GM12878 (cell line): ENCODE measurements around the gene CHST5. TPM values are rescaled to one million over a fixed set of nuclear protein-coding genes. Genes with fewer than 3 reads are reported as not detected.

ENCODE experiments used
- ATAC-seq: fragments of 200-7000 bp; cut with Tn5 transposase; 3 replicates; pipeline ENCODE4 v1.9.1; 2020; ENCODE audit warnings: mild to moderate bottlenecking, moderate library complexity
- BruUV-seq: library from RNA; stranded (reverse); fragments of 400-500 nt; replicated peaks from 2 replicates; lab custom pipeline; 2021; lab: Mats Ljungman, UMichigan
- CTCF ChIA-PET: fragments of 300-600 bp; sonication (Branson Sonifier 250); formaldehyde crosslinking; extraction: SDS; loops from one replicate; lab custom pipeline; 2021; ENCODE audit warnings: inconsistent platforms; lab: Yijun Ruan, JAX
- POLR2A ChIA-PET: fragments of 350-600 bp; formaldehyde crosslinking; extraction: SDS; loops from one replicate; lab custom pipeline; 2021; ENCODE audit warnings: inconsistent platforms; lab: Charles Lee
- RAD21 ChIA-PET: fragments of 300-600 bp; sonication (Branson Sonifier 250); formaldehyde crosslinking; loops from one replicate; lab custom pipeline; 2023; ENCODE audit warnings: antibody characterized with exemption; ENCODE audit not compliant: unreplicated experiment; lab: Charles Lee
- SMC1A ChIA-PET: fragments of 300-600 bp; sonication (Branson Sonifier 250); formaldehyde crosslinking; loops from one replicate; lab custom pipeline; 2023; ENCODE audit not compliant: unreplicated experiment, uncharacterized antibody; lab: Charles Lee
- DNase-seq: peaks from one replicate; pipeline ENCODE4 v3.0.0-alpha.2; 2011; ENCODE audit warnings: low read depth, low spot score
- FAIRE-seq: peaks from 3 replicates; lab custom pipeline; 2011; peaks lifted over from hg19 to GRCh38; lab: Jason Lieb, UNC
- H2AFZ ChIP-seq: 2 replicates; pipeline ENCODE4 v1.6.0; 2011; ENCODE audit warnings: low read depth, low read length, control low read depth; ENCODE audit not compliant: control insufficient read depth
- H3K27ac ChIP-seq: 2 replicates; pipeline ENCODE4 v1.5.1; 2011; ENCODE audit warnings: control low read depth; ENCODE audit not compliant: control insufficient read depth, insufficient read depth
- H3K27me3 ChIP-seq, 2 experiments: replicated peaks in 1 of 2; 2 replicates each; pipeline versions ENCODE4 v1.6.0 to v1.6.1; 2011; ENCODE audit warnings: low read length in 1 of 2; ENCODE audit not compliant: control insufficient read depth in 2 of 2, insufficient read depth in 2 of 2
- H3K36me3 ChIP-seq, 2 experiments: 2 replicates each; pipeline ENCODE4 v1.5.1; 2011; ENCODE audit warnings: low read length in 1 of 2; ENCODE audit not compliant: control insufficient read depth in 2 of 2, insufficient read depth in 2 of 2
- H3K4me1 ChIP-seq: 2 replicates; pipeline ENCODE4 v1.6.1; 2011; ENCODE audit warnings: mild to moderate bottlenecking, low read length, moderate library complexity, mixed read lengths; ENCODE audit not compliant: control insufficient read depth, insufficient read depth
- H3K4me2 ChIP-seq: 2 replicates; pipeline ENCODE4 v1.6.0; 2011; ENCODE audit warnings: control low read depth; ENCODE audit not compliant: control insufficient read depth, insufficient read depth
- H3K4me3 ChIP-seq: fragments of 200-600 bp; sonication (generic); 2 replicates; pipeline ENCODE4 v1.5.1; 2016
- H3K79me2 ChIP-seq: 2 replicates; pipeline ENCODE4 v1.6.0; 2011; ENCODE audit warnings: low read length; ENCODE audit not compliant: control insufficient read depth, insufficient read depth
- H3K9ac ChIP-seq: 2 replicates; pipeline ENCODE4 v1.8.0; 2011; ENCODE audit warnings: low read length, control low read depth, mixed read lengths; ENCODE audit not compliant: control insufficient read depth, insufficient read depth
- H3K9me3 ChIP-seq: replicated peaks from 3 replicates; pipeline ENCODE4 v1.5.1; 2011; ENCODE audit warnings: mild to moderate bottlenecking, low read length; ENCODE audit not compliant: control insufficient read depth, insufficient read depth
- H4K20me1 ChIP-seq: 2 replicates; pipeline ENCODE4 v1.6.0; 2011; ENCODE audit not compliant: control insufficient read depth, insufficient read depth
- ATF3 ChIP-seq: IDR thresholded peaks from 2 replicates; pipeline ENCODE4 v1.6.1; 2011; ENCODE audit warnings: low read depth, mild to moderate bottlenecking, low read length, moderate library complexity, borderline replicate concordance; ENCODE audit errors: extremely low read depth
- CREB1 ChIP-seq: IDR thresholded peaks from 2 replicates; pipeline ENCODE4 v1.6.1; 2012; ENCODE audit warnings: low read depth, mild to moderate bottlenecking, inconsistent platforms
- DPF2 ChIP-seq: fragments of 450-650 bp; IDR thresholded peaks from 2 replicates; pipeline ENCODE4 v1.6.1; 2017; ENCODE audit warnings: mild to moderate bottlenecking
- NBN ChIP-seq: fragments of 450-650 bp; IDR thresholded peaks from 2 replicates; pipeline ENCODE4 v1.6.1; 2016
- SREBF1 ChIP-seq: IDR thresholded peaks from 2 replicates; pipeline ENCODE4 v1.6.1; 2012; ENCODE audit warnings: mild to moderate bottlenecking, low read length
- STAT3 ChIP-seq: IDR thresholded peaks from 2 replicates; pipeline ENCODE4 v1.6.1; 2011; ENCODE audit warnings: low read depth, low read length, improper control_type of control experiment
- WGBS: methylation state at CpG from one replicate; pipeline ENCODE4 v1.1.6; 2016; ENCODE audit warnings: low lambda C conversion rate; ENCODE audit not compliant: insufficient replicate concordance, insufficient coverage; ENCODE audit errors: missing lambda C conversion rate; 5-methylcytosine and 5-hydroxymethylcytosine counted together
- in situ Hi-C: fragments of 300-500 bp; cut with MboI; formaldehyde crosslinking; loops from 9 replicates; pipeline ENCODE4 v1.14.3; 2018; ENCODE audit warnings: mixed read lengths
- intact Hi-C: fragments of 100-400 bp; cut with micrococcal nuclease; formaldehyde crosslinking; loops from one replicate; pipeline ENCODE4 v1.14.2; 2022; ENCODE audit not compliant: unreplicated experiment
- polyA plus RNA-seq, 11 experiments: library from polyadenylated mRNA; depleted of rRNA in 4 of 11; unstranded in 6 of 11; stranded (reverse) in 5 of 11; fragments of >200 nt; fragmentation: Nextera tagmentation in 4 of 11; fragmentation: Illumina TruSeq in 1 of 11; extraction: Ambion mirVana in 4 of 11; extraction: Trizol in 1 of 11; gene quantifications; 1 replicate in 1 of 11; 2 replicates in 10 of 11; pipeline versions ENCODE4 v1.2.1 to v1.2.3, GENCODE V29; 2011 to 2016; ENCODE audit warnings: inconsistent platforms in 2 of 11, missing spikeins in 2 of 11, low read depth in 1 of 11
- total RNA-seq, 4 experiments: library from RNA; depleted of rRNA in 3 of 4; stranded (reverse); fragments of >200 nt in 3 of 4; fragmentation: Illumina TruSeq in 1 of 4; extraction: Trizol in 1 of 4; gene quantifications; 2 replicates each; pipeline versions ENCODE4 v1.2.1 to v1.2.3, GENCODE V29; 2013 to 2021
- TF ChIP-seq, protein P1 (sequence below): fragments of 450-650 bp; IDR thresholded peaks from 2 replicates; pipeline ENCODE4 v1.6.1; 2018; ENCODE audit warnings: borderline replicate concordance, mild to moderate bottlenecking; ENCODE audit not compliant: partially characterized antibody
- TF ChIP-seq, protein P2 (sequence below): fragments of 450-650 bp; IDR thresholded peaks from 2 replicates; pipeline ENCODE4 v1.6.1; 2016; ENCODE audit warnings: mild to moderate bottlenecking
- TF ChIP-seq, protein P3 (sequence below): fragments of 450-650 bp; IDR thresholded peaks from 2 replicates; pipeline ENCODE4 v1.6.1; 2017; ENCODE audit warnings: mild to moderate bottlenecking, moderate library complexity

CHST5 gene
- total and polyA plus RNA-seq, 10 of the 15 experiments (the other 5 are each of a cell fraction or from before 2014, with no cell fraction given): 0.04 to 0.43 (median 0.14) TPM; not detected in 6

DNA sequence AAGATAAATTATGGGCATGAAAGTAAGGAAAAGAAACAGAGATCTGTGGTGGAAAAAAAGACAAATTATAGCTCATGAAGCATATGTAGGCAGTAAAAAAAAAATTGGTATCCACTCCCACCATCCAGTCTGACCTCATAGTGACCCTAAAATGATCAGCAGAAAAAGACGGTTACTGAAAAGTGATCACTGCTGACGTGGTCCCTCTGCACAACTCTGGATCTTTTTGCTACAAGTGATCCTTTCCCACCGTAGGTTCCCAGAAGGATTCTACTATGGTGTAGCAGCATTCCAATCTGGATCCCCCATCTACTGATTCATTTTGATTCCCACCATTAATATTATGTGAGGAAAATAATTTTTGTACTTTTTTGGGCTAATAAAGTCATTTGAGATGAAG, 29.8 kb downstream of the CHST5 start (continued):
- TF ChIP-seq, protein P1, sequence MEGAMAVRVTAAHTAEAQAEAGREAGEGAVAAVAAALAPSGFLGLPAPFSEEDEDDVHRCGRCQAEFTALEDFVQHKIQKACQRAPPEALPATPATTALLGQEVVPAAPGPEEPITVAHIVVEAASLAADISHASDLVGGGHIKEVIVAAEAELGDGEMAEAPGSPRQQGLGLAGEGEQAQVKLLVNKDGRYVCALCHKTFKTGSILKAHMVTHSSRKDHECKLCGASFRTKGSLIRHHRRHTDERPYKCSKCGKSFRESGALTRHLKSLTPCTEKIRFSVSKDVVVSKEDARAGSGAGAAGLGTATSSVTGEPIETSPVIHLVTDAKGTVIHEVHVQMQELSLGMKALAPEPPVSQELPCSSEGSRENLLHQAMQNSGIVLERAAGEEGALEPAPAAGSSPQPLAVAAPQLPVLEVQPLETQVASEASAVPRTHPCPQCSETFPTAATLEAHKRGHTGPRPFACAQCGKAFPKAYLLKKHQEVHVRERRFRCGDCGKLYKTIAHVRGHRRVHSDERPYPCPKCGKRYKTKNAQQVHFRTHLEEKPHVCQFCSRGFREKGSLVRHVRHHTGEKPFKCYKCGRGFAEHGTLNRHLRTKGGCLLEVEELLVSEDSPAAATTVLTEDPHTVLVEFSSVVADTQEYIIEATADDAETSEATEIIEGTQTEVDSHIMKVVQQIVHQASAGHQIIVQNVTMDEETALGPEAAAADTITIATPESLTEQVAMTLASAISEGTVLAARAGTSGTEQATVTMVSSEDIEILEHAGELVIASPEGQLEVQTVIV: no peak
- no peak for TF ChIP-seq STAT3
- TF ChIP-seq NBN: no peak

DNA sequence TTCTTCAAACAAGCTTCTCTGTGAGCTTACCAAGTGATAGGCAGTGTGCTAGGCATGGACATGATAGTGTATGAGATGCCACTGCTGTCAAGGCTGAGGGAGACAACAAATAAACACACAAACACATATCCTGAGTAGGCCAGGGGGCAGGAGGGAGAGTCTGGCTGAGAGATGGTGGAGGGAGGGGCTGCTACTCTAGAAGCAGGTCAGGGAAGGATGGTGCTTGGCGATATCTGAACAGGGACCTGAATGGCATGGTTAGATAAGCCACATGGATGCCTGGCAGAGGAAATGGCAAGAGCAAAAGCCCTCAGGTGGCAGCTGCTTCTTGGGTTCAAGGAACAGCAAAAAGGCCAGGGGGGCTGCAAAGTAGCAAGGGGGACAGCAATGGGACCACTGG, 32.1 kb downstream of the CHST5 start:
- BruUV-seq: no TSS peak
- CTCF ChIA-PET: no interaction called here
- no peak overlapping the region for H3K9ac ChIP-seq
- no peaks in the 10 kb centered on the region for H3K79me2 ChIP-seq
- ATAC-seq: no peak
- WGBS: 90% methylated on average over 1 of the region's 1 CpG
- no peaks in the 10 kb centered on the region for H4K20me1 ChIP-seq
- DNase-seq: no peak
- H3K4me1 ChIP-seq: no peaks in the 10 kb centered on the region
- in situ Hi-C loops: no loop called here
- TF ChIP-seq, protein P2, sequence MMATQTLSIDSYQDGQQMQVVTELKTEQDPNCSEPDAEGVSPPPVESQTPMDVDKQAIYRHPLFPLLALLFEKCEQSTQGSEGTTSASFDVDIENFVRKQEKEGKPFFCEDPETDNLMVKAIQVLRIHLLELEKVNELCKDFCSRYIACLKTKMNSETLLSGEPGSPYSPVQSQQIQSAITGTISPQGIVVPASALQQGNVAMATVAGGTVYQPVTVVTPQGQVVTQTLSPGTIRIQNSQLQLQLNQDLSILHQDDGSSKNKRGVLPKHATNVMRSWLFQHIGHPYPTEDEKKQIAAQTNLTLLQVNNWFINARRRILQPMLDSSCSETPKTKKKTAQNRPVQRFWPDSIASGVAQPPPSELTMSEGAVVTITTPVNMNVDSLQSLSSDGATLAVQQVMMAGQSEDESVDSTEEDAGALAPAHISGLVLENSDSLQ: no peak
- TF ChIP-seq CREB1 (no peak), DPF2 (no peak), ATF3 (no peak), SREBF1 (no peak)
- TF ChIP-seq, protein P3, sequence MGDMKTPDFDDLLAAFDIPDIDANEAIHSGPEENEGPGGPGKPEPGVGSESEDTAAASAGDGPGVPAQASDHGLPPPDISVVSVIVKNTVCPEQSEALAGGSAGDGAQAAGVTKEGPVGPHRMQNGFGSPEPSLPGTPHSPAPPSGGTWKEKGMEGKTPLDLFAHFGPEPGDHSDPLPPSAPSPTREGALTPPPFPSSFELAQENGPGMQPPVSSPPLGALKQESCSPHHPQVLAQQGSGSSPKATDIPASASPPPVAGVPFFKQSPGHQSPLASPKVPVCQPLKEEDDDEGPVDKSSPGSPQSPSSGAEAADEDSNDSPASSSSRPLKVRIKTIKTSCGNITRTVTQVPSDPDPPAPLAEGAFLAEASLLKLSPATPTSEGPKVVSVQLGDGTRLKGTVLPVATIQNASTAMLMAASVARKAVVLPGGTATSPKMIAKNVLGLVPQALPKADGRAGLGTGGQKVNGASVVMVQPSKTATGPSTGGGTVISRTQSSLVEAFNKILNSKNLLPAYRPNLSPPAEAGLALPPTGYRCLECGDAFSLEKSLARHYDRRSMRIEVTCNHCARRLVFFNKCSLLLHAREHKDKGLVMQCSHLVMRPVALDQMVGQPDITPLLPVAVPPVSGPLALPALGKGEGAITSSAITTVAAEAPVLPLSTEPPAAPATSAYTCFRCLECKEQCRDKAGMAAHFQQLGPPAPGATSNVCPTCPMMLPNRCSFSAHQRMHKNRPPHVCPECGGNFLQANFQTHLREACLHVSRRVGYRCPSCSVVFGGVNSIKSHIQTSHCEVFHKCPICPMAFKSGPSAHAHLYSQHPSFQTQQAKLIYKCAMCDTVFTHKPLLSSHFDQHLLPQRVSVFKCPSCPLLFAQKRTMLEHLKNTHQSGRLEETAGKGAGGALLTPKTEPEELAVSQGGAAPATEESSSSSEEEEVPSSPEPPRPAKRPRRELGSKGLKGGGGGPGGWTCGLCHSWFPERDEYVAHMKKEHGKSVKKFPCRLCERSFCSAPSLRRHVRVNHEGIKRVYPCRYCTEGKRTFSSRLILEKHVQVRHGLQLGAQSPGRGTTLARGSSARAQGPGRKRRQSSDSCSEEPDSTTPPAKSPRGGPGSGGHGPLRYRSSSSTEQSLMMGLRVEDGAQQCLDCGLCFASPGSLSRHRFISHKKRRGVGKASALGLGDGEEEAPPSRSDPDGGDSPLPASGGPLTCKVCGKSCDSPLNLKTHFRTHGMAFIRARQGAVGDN: no peak
- TF ChIP-seq, all 136 proteins: peak for 0
- POLR2A ChIA-PET: interaction anchor here (1.1 kb wide), 1 partner anchor 33 kb away, joined by 3 read pairs; no protein-coding TSS in a partner anchor
- FAIRE-seq: no peak
- Histone ChIP-seq H3K27me3 (peaks cover 0 to 3% of the 10 kb centered on the region in 2 experiments; a peak in 1 of 4 replicates), H3K36me3 (no peaks in the 10 kb centered on the region), H3K27ac (no peak overlapping the region), H3K4me2 (no peak overlapping the region), H3K9me3 (no peaks in the 10 kb centered on the region), H2AFZ (no peak overlapping the region), H3K4me3 (no peak overlapping the region)
- intact Hi-C loops: no loop called here
- RAD21 ChIA-PET: no interaction called here
- SMC1A ChIA-PET: no interaction called here
